IMR-90 (cell line): ENCODE data around the gene FANCD2OS. TPM values are rescaled to one million over a fixed set of nuclear protein-coding genes. Genes with fewer than 3 reads are reported as not detected.

ENCODE experiments used
- ATAC-seq: fragments of 200-7000 bp; cut with Tn5 transposase; 2 replicates; pipeline ENCODE4 v1.9.1; 2020; ENCODE audit warnings: low read depth, mild to moderate bottlenecking, moderate library complexity
- BruUV-seq: library from RNA; stranded (reverse); fragments of 400-500 nt; replicated peaks from 2 replicates; lab custom pipeline; 2021; lab: Mats Ljungman, UMichigan
- CTCF ChIA-PET: fragments of 300-600 bp; formaldehyde crosslinking; extraction: SDS; loops from one replicate; lab custom pipeline; 2021; ENCODE audit warnings: antibody characterized with exemption; lab: Yijun Ruan, JAX
- POLR2A ChIA-PET: fragments of 300-600 bp; sonication (Branson Sonifier 250); formaldehyde crosslinking; loops from one replicate; lab custom pipeline; 2022; ENCODE audit warnings: antibody characterized with exemption; ENCODE audit not compliant: unreplicated experiment; lab: Charles Lee
- DNase-seq: peaks from one replicate; pipeline ENCODE4 v3.0.0; 2013
- H2AFZ ChIP-seq: replicated peaks from 2 replicates; pipeline ENCODE3; 2013; ENCODE audit warnings: low read length, mild to moderate bottlenecking; ENCODE audit not compliant: poor library complexity
- H2AK5ac ChIP-seq: 2 replicates; pipeline ENCODE4 v1.6.1; 2013; ENCODE audit warnings: low read depth, low read length, inconsistent platforms
- H2AK9ac ChIP-seq: replicated peaks from 2 replicates; pipeline ENCODE3; 2013; ENCODE audit warnings: mild to moderate bottlenecking, low read depth, low read length, moderate library complexity; ENCODE audit not compliant: poor library complexity
- H2BK120ac ChIP-seq: 2 replicates; pipeline ENCODE4 v1.6.1; 2013; ENCODE audit warnings: low read depth, low read length, inconsistent platforms
- H2BK15ac ChIP-seq: 3 replicates; pipeline ENCODE4 v1.6.1; 2013; ENCODE audit warnings: low read depth, low read length, inconsistent platforms
- H2BK20ac ChIP-seq: 2 replicates; pipeline ENCODE4 v1.6.1; 2013; ENCODE audit warnings: low read depth, mild to moderate bottlenecking, inconsistent platforms, low read length, moderate library complexity
- H2BK5ac ChIP-seq: 2 replicates; pipeline ENCODE4 v1.6.1; 2013; ENCODE audit warnings: mild to moderate bottlenecking, low read depth, low read length, inconsistent platforms; ENCODE audit not compliant: poor library complexity, severe bottlenecking
- H3K14ac ChIP-seq: replicated peaks from 2 replicates; pipeline ENCODE4 v1.6.1; 2013; ENCODE audit warnings: low read depth, low read length, inconsistent platforms
- H3K18ac ChIP-seq: 2 replicates; pipeline ENCODE4 v1.6.1; 2013; ENCODE audit warnings: low read depth, low read length, control low read depth
- H3K23ac ChIP-seq: 2 replicates; pipeline ENCODE4 v1.6.1; 2013; ENCODE audit warnings: low read depth, low read length, inconsistent platforms
- H3K27ac ChIP-seq: 2 replicates; pipeline ENCODE4 v1.5.1; 2013; ENCODE audit warnings: mild to moderate bottlenecking, control low read depth, low read length; ENCODE audit not compliant: insufficient read depth
- H3K27me3 ChIP-seq: 2 replicates; pipeline ENCODE4 v1.6.1; 2013; ENCODE audit warnings: low read length; ENCODE audit not compliant: control insufficient read depth, insufficient read depth
- H3K36me3 ChIP-seq: 2 replicates; pipeline ENCODE4 v1.6.1; 2013; ENCODE audit warnings: low read length, mixed read lengths; ENCODE audit not compliant: control insufficient read depth, insufficient read depth
- H3K4ac ChIP-seq: 2 replicates; pipeline ENCODE4 v1.6.1; 2013; ENCODE audit warnings: low read depth, low read length, inconsistent platforms
- H3K4me1 ChIP-seq: 2 replicates; pipeline ENCODE4 v1.6.1; 2013; ENCODE audit warnings: low read length, mixed read lengths; ENCODE audit not compliant: control insufficient read depth, insufficient read depth
- H3K4me2 ChIP-seq: 2 replicates; pipeline ENCODE4 v1.6.1; 2013; ENCODE audit warnings: low read depth, mild to moderate bottlenecking, control low read depth, low read length, moderate library complexity
- H3K4me3 ChIP-seq: 2 replicates; pipeline ENCODE4 v1.5.1; 2013; ENCODE audit warnings: low read depth, mild to moderate bottlenecking, control low read depth, low read length, moderate library complexity; ENCODE audit not compliant: insufficient read depth
- H3K56ac ChIP-seq: 2 replicates; pipeline ENCODE4 v1.6.1; 2013; ENCODE audit warnings: low read length, inconsistent platforms; ENCODE audit not compliant: insufficient read depth; ENCODE audit errors: extremely low read depth
- H3K79me1 ChIP-seq, 2 experiments: 2 replicates each; pipeline ENCODE4 v1.6.1; 2013; ENCODE audit warnings: low read length in 2 of 2, inconsistent platforms in 1 of 2, low read depth in 1 of 2
- H3K9ac ChIP-seq: 2 replicates; pipeline ENCODE4 v1.6.1; 2013; ENCODE audit warnings: low read depth, low read length, control low read depth
- H3K9me1 ChIP-seq: 2 replicates; pipeline ENCODE4 v1.6.1; 2013; ENCODE audit warnings: low read length, inconsistent platforms; ENCODE audit not compliant: insufficient read depth
- H3K9me3 ChIP-seq: 2 replicates; pipeline ENCODE4 v1.6.1; 2013; ENCODE audit warnings: low read length; ENCODE audit not compliant: control insufficient read depth, insufficient read depth
- H4K20me1 ChIP-seq: 2 replicates; pipeline ENCODE4 v1.6.1; 2013; ENCODE audit warnings: low read length, inconsistent platforms; ENCODE audit not compliant: insufficient read depth
- H4K5ac ChIP-seq: 2 replicates; pipeline ENCODE4 v1.6.1; 2013; ENCODE audit warnings: mild to moderate bottlenecking, low read depth, low read length, control low read depth
- H4K8ac ChIP-seq, 2 experiments: 2 replicates each; pipeline ENCODE4 v1.6.1; 2013; ENCODE audit warnings: low read depth in 2 of 2, low read length in 2 of 2, control low read depth in 1 of 2, inconsistent platforms in 1 of 2
- H4K91ac ChIP-seq: 2 replicates; pipeline ENCODE4 v1.6.1; 2013; ENCODE audit warnings: low read depth, low read length, inconsistent platforms; ENCODE audit not compliant: insufficient read depth
- BHLHE40 ChIP-seq: fragments of 150-350 bp; IDR thresholded peaks from 2 replicates; pipeline ENCODE4 v1.6.1; 2016; ENCODE audit warnings: mild to moderate bottlenecking, low read depth, low read length
- CEBPB ChIP-seq: IDR thresholded peaks from 2 replicates; pipeline ENCODE4 v1.6.1; 2012; ENCODE audit warnings: low read depth, low read length, improper control_type of control experiment
- CHD1 ChIP-seq: IDR thresholded peaks from 2 replicates; pipeline ENCODE4 v1.6.1; 2012; ENCODE audit warnings: low read depth, low read length, improper control_type of control experiment
- CTCF ChIP-seq: conservative IDR thresholded peaks from 2 replicates; pipeline ENCODE4 v1.5.1; 2012; ENCODE audit warnings: mild to moderate bottlenecking, low read depth, low read length, improper control_type of control experiment
- ELK1 ChIP-seq: fragments of 150-350 bp; IDR thresholded peaks from 2 replicates; pipeline ENCODE4 v1.6.1; 2016; ENCODE audit warnings: low read depth, mild to moderate bottlenecking, low read length, moderate library complexity, borderline replicate concordance
- FOS ChIP-seq: fragments of 150-350 bp; IDR thresholded peaks from 2 replicates; pipeline ENCODE4 v1.6.1; 2016; ENCODE audit warnings: low read depth, low read length
- MAFK ChIP-seq: IDR thresholded peaks from 2 replicates; pipeline ENCODE4 v1.6.1; 2012; ENCODE audit warnings: low read depth, low read length, improper control_type of control experiment
- MAZ ChIP-seq: IDR thresholded peaks from 2 replicates; pipeline ENCODE4 v1.6.1; 2012; ENCODE audit warnings: low read depth, mild to moderate bottlenecking, low read length, improper control_type of control experiment, moderate library complexity, borderline replicate concordance
- MXI1 ChIP-seq: IDR thresholded peaks from 2 replicates; pipeline ENCODE4 v1.6.1; 2012; ENCODE audit warnings: low read depth, mild to moderate bottlenecking, low read length, moderate library complexity, borderline replicate concordance
- NFE2L2 ChIP-seq: fragments of 150-350 bp; IDR thresholded peaks from 2 replicates; pipeline ENCODE4 v1.6.1; 2016; ENCODE audit warnings: low read depth, mild to moderate bottlenecking, low read length
- POLR2A ChIP-seq: IDR thresholded peaks from 2 replicates; pipeline ENCODE4 v1.6.1; 2012; ENCODE audit warnings: mild to moderate bottlenecking, low read depth, low read length
- RAD21 ChIP-seq: IDR thresholded peaks from 2 replicates; pipeline ENCODE4 v1.6.1; 2012; ENCODE audit warnings: low read length, improper control_type of control experiment
- RCOR1 ChIP-seq: IDR thresholded peaks from 2 replicates; pipeline ENCODE4 v1.6.1; 2012; ENCODE audit warnings: mild to moderate bottlenecking, low read length, improper control_type of control experiment; ENCODE audit not compliant: insufficient replicate concordance
- RFX5 ChIP-seq: IDR thresholded peaks from 2 replicates; pipeline ENCODE4 v1.8.0; 2012; ENCODE audit warnings: low read depth, mild to moderate bottlenecking, low read length, moderate library complexity
- SMC3 ChIP-seq: fragments of 150-350 bp; IDR thresholded peaks from 2 replicates; pipeline ENCODE4 v1.6.1; 2016; ENCODE audit warnings: low read depth, mild to moderate bottlenecking, antibody characterized with exemption, low read length, moderate library complexity
- USF2 ChIP-seq: fragments of 150-350 bp; IDR thresholded peaks from 2 replicates; pipeline ENCODE4 v1.6.1; 2017; ENCODE audit warnings: mild to moderate bottlenecking, antibody characterized with exemption, low read length, low read depth
- WGBS, 2 experiments: methylation state at CpG; one replicate each; pipeline versions ENCODE4 v1.1.5 to v1.1.7; 2013; ENCODE audit warnings: missing lambda C conversion rate in 2 of 2; ENCODE audit not compliant: insufficient read length in 1 of 2; ENCODE audit errors: extremely low coverage in 2 of 2; 5-methylcytosine and 5-hydroxymethylcytosine counted together
- dilution Hi-C: fragments of 300-500 bp; cut with HindIII; formaldehyde crosslinking; loops from one replicate; pipeline ENCODE4 v1.14.3; 2018; ENCODE audit warnings: low sequenced_read_pairs; ENCODE audit not compliant: unreplicated experiment
- in situ Hi-C: fragments of 300-500 bp; cut with MboI; formaldehyde crosslinking; loops from 3 replicates; pipeline ENCODE4 v1.14.3; 2019; ENCODE audit warnings: low sequenced_read_pairs, inconsistent platforms, mixed read lengths
- intact Hi-C: fragments of 100-400 bp; cut with micrococcal nuclease; formaldehyde crosslinking; loops from 2 replicates; pipeline ENCODE4 v1.10.0; 2022
- polyA plus RNA-seq, 3 experiments: library from polyadenylated mRNA; depleted of rRNA; stranded (reverse); fragments of >200 nt; gene quantifications; 2 replicates each; pipeline ENCODE4 v1.2.3, GENCODE V29; 2012; ENCODE audit warnings: low replicate concordance in 1 of 3
- total RNA-seq: library from RNA; depleted of rRNA; stranded (reverse); fragments of >200 nt; gene quantifications from 2 replicates; pipeline ENCODE4 v1.2.3, GENCODE V29; 2012

FANCD2OS gene
- total and polyA plus RNA-seq, 2 of the 4 experiments (the other 2 are of a cell fraction), result not detected

- dilution Hi-C loops, result no loop called here
- H3K23ac ChIP-seq, result no peak overlapping the region
- H4K8ac ChIP-seq, result no peak overlapping the region
- ATAC-seq, result no peak
- no peak overlapping the region for H2AK5ac ChIP-seq
- no peak overlapping the region for H2BK120ac ChIP-seq
- no peak overlapping the region for H4K5ac ChIP-seq
- H2BK15ac ChIP-seq, result no peak overlapping the region
- no peak overlapping the region for H3K14ac ChIP-seq
- BruUV-seq, result no TSS peak
- no peak overlapping the region for H3K18ac ChIP-seq
- no CpG with 5 or more reads among the region's 1 CpG for WGBS, 2 experiments
- no peak overlapping the region for H3K4me2 ChIP-seq
- H3K9ac ChIP-seq, result no peak overlapping the region
- no peaks in the 10 kb centered on the region for H3K27me3 ChIP-seq
- H4K91ac ChIP-seq, result no peak overlapping the region
- no peak overlapping the region for H3K56ac ChIP-seq
- no peaks in the 10 kb centered on the region; the same call in 1 of the 2 replicates for H3K9me1 ChIP-seq
- H3K9me3 ChIP-seq, result no peaks in the 10 kb centered on the region
- no peaks in the 10 kb centered on the region for H3K79me1 ChIP-seq
- no peak overlapping the region for H2BK20ac ChIP-seq
- H2BK5ac ChIP-seq, result no peak overlapping the region
- DNase-seq, result no peak
- no peak overlapping the region for H3K4me3 ChIP-seq
- no peak overlapping the region for H3K4ac ChIP-seq
- no peak overlapping the region for H2AK9ac ChIP-seq
- no peak overlapping the region for H3K27ac ChIP-seq
- peaks cover 5% of the 10 kb centered on the region; the same call in 1 of the 2 replicates for H3K36me3 ChIP-seq
- H2AFZ ChIP-seq, result no peak overlapping the region
- ChIA-PET CTCF (interaction anchor here (0.8 kb wide), 1 partner anchor 9 kb away, joined by 3 read pairs; no protein-coding TSS in a partner anchor), POLR2A (no interaction called here)
- TF ChIP-seq RAD21, result no peak
- no peak for TF ChIP-seq MAFK
- TF ChIP-seq RFX5, result no peak
- no peak for TF ChIP-seq RCOR1
- TF ChIP-seq CEBPB, result no peak
- no peak for TF ChIP-seq FOS
- TF ChIP-seq MXI1, result no peak
- TF ChIP-seq USF2, result no peak
- no peak for TF ChIP-seq MAZ
- TF ChIP-seq CHD1, result no peak
- no peak for TF ChIP-seq POLR2A
- no peak for TF ChIP-seq SMC3
- no peak for TF ChIP-seq NFE2L2
- no peak for TF ChIP-seq BHLHE40
- TF ChIP-seq ELK1, result no peak
- no peak for TF ChIP-seq CTCF
- intact Hi-C loops, result loop anchor here (5.0 kb wide), 1 partner anchor 48 kb away; no protein-coding TSS in a partner anchor
- H4K20me1 ChIP-seq, result no peaks in the 10 kb centered on the region
- in situ Hi-C loops, result no loop called here
- H3K4me1 ChIP-seq, result no peaks in the 10 kb centered on the region
Measured at GRCh38 chr3:10085738-10086137, 22.3 kb downstream of the FANCD2OS start.
